Ammon's horn (tissue), 1 donor: Measurements from ENCODE around the gene P2RY8.

Experiments
- DNase-seq: peaks from one replicate; pipeline ENCODE4 v3.0.0-alpha.2; 2016; ENCODE audit warnings: low spot score

The P2RY8 gene

GRCh38 chrX:1417921-1418771 lies 118.8 kb downstream of the P2RY8 start:
- DNase-seq: no peak

- no peak for DNase-seq
Measured at GRCh38 chrX:1416965-1417760, 119.8 kb downstream of the P2RY8 start.

- DNase-seq: no peak
Measured at GRCh38 chrX:1416327-1416784, 120.6 kb downstream of the P2RY8 start.
